Uterus (tissue), 4 donors: Measurements from ENCODE around the gene CBFA2T2. TPM values are rescaled to one million over a fixed set of nuclear protein-coding genes. Genes with fewer than 3 reads are reported as not detected.

Source experiments
- DNase-seq, 2 donors: peaks; one replicate each; pipeline ENCODE4 v3.0.0-alpha.2; 2019 to 2020
- H3K27ac ChIP-seq, 2 donors: fragments of 200-600 bp; sonication (generic); 1 replicate in 1 of 2; 2 replicates in 1 of 2; pipeline ENCODE4 v1.5.1; 2016 to 2018
- H3K27me3 ChIP-seq, 2 donors: fragments of 200-600 bp; sonication (generic); one replicate each; pipeline ENCODE4 v1.5.1; 2018 to 2019; ENCODE audit warnings: control low read depth in 1 of 2
- H3K36me3 ChIP-seq, 2 donors: fragments of 200-600 bp; sonication (generic); one replicate each; pipeline ENCODE4 v1.5.1; 2019; ENCODE audit warnings: control low read depth in 1 of 2
- H3K4me1 ChIP-seq, 2 donors: fragments of 200-600 bp; sonication (generic); one replicate each; pipeline ENCODE4 v1.5.1; 2018 to 2019; ENCODE audit warnings: control low read depth in 1 of 2
- H3K4me3 ChIP-seq, 2 donors: fragments of 200-600 bp; sonication (generic); 1 replicate in 1 of 2; 2 replicates in 1 of 2; pipeline ENCODE4 v1.5.1; 2018 to 2019; ENCODE audit warnings: mild to moderate bottlenecking in 1 of 2
- H3K9me3 ChIP-seq, 2 donors: fragments of 200-600 bp; sonication (generic); one replicate each; pipeline ENCODE4 v1.5.1; 2019; ENCODE audit warnings: control low read depth in 1 of 2
- CTCF ChIP-seq, 4 experiments: fragments of 200-600 bp in 2 of 4; fragments of 450-650 bp in 2 of 4; sonication (generic) in 2 of 4; IDR thresholded peaks; one replicate each; pipeline ENCODE4 v1.5.1; 2016 to 2019; ENCODE audit warnings: antibody characterized with exemption in 4 of 4, mild to moderate bottlenecking in 2 of 4, moderate library complexity in 1 of 4
- POLR2A ChIP-seq, 2 donors: fragments of 450-650 bp; IDR thresholded peaks; one replicate each; pipeline ENCODE4 v1.6.1; 2016; ENCODE audit warnings: antibody characterized with exemption in 2 of 2, mild to moderate bottlenecking in 1 of 2, moderate library complexity in 1 of 2
- intact Hi-C: fragments of 100-400 bp; cut with DNase I; formaldehyde crosslinking; loops from one replicate; pipeline ENCODE4 v1.15.1; 2023; ENCODE audit warnings: low total_unique reads
- total RNA-seq, 4 donors: library from RNA; depleted of rRNA in 3 of 4; stranded (reverse); fragments of >200 nt in 3 of 4; gene quantifications; one replicate each; pipeline versions ENCODE4 v1.1.0 to v1.2.4, GENCODE V29; 2014 to 2023
- donor health status: DM: yes; HTN: yes; CAD: no.

The CBFA2T2 gene
- total RNA-seq, 4 donors from 2014 or later: 13.6 to 32.4 (median 24.3) TPM

GRCh38 chr20:33465481-33466302 lies 24.2 kb upstream of the CBFA2T2 start:
- Histone ChIP-seq H3K4me1 (no peaks in the 10 kb centered on the region), H3K27ac (no peak overlapping the region), H3K4me3 (no peak overlapping the region), H3K36me3 (no peaks in the 10 kb centered on the region), H3K9me3 (no peaks in the 10 kb centered on the region), H3K27me3 (no peaks in the 10 kb centered on the region)
- intact Hi-C loops: no loop called here
- TF ChIP-seq POLR2A (IDR thresholded peaks at IDR 0.05) (no peak), CTCF (IDR thresholded peaks at IDR 0.05) (no peak)
- no peak for DNase-seq

GRCh38 chr20:33466303-33466646 lies 23.6 kb upstream of the CBFA2T2 start:
- Histone ChIP-seq H3K4me1 (no peaks in the 10 kb centered on the region), H3K4me3 (no peak overlapping the region), H3K9me3 (no peaks in the 10 kb centered on the region), H3K27ac (no peak overlapping the region), H3K27me3 (no peaks in the 10 kb centered on the region), H3K36me3 (no peaks in the 10 kb centered on the region)
- DNase-seq: no peak
- TF ChIP-seq POLR2A (IDR thresholded peaks at IDR 0.05) (no peak), CTCF (IDR thresholded peaks at IDR 0.05) (no peak)
- intact Hi-C loops: no loop called here

DNA sequence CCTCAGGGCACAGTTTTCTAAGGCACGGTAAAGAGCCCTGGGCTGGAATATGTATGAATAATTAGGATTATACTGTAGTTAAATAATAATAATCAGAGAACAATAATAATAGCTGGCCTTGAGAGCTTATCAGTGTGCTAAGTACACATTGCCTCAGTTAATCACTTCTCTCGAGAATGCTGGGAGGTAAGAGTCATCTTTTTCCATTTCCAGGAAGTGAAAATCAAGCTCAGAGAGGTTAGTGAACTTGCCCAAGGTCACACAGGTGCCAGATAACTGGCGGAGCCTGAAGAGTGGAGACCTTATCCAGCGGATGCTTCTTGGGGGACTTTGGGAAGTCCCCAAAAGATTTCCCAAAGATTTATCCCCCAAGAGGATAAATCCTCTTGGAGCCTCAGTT lies 19.4 kb upstream of the CBFA2T2 start:
- TF ChIP-seq POLR2A (IDR thresholded peaks at IDR 0.05) (no peak), CTCF (IDR thresholded peaks at IDR 0.05) (no peak)
- H3K27me3 ChIP-seq: no peaks in the 10 kb centered on the region
- DNase-seq: no peak
- H3K9me3 ChIP-seq: no peaks in the 10 kb centered on the region
- no peaks in the 10 kb centered on the region for H3K36me3 ChIP-seq
- no peaks in the 10 kb centered on the region for H3K4me1 ChIP-seq
- no peak overlapping the region for H3K27ac ChIP-seq
- no peak overlapping the region for H3K4me3 ChIP-seq
- intact Hi-C loops: no loop called here

DNA sequence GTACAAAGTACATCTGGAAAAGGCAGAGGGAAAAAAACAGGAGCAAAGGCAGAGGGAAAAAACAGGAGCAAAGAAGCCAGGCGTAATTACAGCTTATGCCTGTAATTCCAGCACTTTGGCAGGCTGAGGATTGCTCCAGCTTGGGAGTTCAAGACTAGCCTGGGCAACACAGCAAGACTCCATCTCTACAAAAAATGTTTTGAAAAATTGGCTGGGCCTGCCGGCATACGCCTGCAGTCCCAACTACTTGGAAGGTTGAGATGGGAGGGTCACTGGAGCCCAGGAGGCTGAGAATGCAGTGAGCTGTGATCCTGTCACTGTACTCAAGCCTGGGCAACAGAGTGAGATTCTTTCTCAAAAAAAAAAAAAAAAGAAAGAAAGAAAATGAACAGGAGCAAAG lies 19.0 kb upstream of the CBFA2T2 start:
- intact Hi-C loops: no loop called here
- no peaks in the 10 kb centered on the region for H3K9me3 ChIP-seq
- H3K27me3 ChIP-seq: no peaks in the 10 kb centered on the region
- no peak for DNase-seq
- H3K4me1 ChIP-seq: no peaks in the 10 kb centered on the region
- H3K36me3 ChIP-seq: no peaks in the 10 kb centered on the region
- TF ChIP-seq POLR2A (IDR thresholded peaks at IDR 0.05) (no peak), CTCF (IDR thresholded peaks at IDR 0.05) (no peak)
- H3K27ac ChIP-seq: no peak overlapping the region
- H3K4me3 ChIP-seq: no peak overlapping the region

DNA sequence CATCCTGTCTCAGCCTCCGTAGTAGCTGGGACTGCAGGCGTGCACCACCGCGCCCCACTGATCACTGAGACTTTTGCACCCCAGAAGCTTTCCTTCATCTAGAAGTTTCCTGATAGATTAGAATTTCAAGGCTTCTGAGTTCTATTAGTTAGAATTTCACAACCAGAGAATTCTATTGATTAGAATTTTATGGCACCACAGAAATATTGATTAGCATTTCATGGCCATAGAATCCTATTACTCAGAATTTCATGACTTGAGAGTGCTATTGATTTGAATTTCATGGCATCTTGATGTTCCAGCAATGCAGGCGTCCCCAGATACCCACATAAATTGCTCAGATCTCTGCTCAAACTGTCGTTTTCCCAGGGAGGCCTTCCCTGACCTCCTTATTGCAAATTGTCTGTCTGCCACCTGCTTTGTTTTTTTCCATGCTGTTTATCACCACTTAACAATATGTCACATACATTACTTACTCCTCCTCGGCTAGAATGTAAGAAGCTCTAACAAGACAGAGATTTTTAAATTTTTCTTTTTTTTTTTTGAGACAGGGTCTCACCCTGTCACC lies 16.9 kb upstream of the CBFA2T2 start:
- no peaks in the 10 kb centered on the region for H3K9me3 ChIP-seq
- H3K27ac ChIP-seq: no peak overlapping the region
- intact Hi-C loops: no loop called here
- no peaks in the 10 kb centered on the region for H3K36me3 ChIP-seq
- H3K27me3 ChIP-seq: no peaks in the 10 kb centered on the region
- H3K4me3 ChIP-seq: no peak overlapping the region
- no peak for DNase-seq
- TF ChIP-seq POLR2A (IDR thresholded peaks at IDR 0.05): no peak
- TF ChIP-seq CTCF (IDR thresholded peaks at IDR 0.05): no peak
- no peaks in the 10 kb centered on the region for H3K4me1 ChIP-seq
